ENCODE measurements around the gene OPCML. TPM values are rescaled to one million over a fixed set of nuclear protein-coding genes. Genes with fewer than 3 reads are reported as not detected.

Gene OPCML
- total RNA-seq, 1 donor from 2014 or later = 0.61 TPM

- TF ChIP-seq CTCF (IDR thresholded peaks at IDR 0.05; ENCODE audit: partially characterized antibody, unreplicated experiment) = no peak
- no peak for DNase-seq
- H3K9me3 Mint-ChIP-seq (ENCODE audit: unreplicated experiment) = no peaks in the 10 kb centered on the region
- peaks cover 4% of the 10 kb centered on the region for H3K27me3 Mint-ChIP-seq (ENCODE audit: unreplicated experiment)
- no peaks in the 10 kb centered on the region for H3K36me3 Mint-ChIP-seq (ENCODE audit: unreplicated experiment)
- no peak overlapping the region for H3K27ac Mint-ChIP-seq (ENCODE audit: unreplicated experiment)
- H3K4me1 Mint-ChIP-seq (ENCODE audit: low read depth, unreplicated experiment) = peaks cover 26% of the 10 kb centered on the region
- H3K4me3 Mint-ChIP-seq (ENCODE audit: unreplicated experiment) = no peak overlapping the region
Measured at GRCh38 chr11:133127741-133128140, 404.6 kb downstream of the OPCML start.

DNA sequence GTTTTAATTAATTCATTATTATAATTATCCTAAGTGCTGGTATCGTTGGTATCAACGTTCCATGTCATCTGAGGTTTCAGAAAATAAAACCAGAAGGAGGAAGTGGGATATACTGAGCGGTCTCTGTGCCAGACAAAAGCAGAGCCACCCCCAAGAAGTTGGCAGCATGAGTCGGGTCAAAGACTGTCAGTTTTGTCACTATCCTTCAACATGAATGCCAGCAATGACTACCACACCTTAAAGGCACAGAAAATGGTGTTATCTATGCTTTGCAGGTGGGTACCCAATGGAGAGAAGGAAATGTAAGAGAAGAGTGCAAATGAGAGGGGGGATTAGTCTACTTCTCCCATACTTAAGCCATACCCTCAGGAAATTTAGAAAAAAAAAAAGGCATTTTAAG, 408.5 kb downstream of the OPCML start:
- H3K4me1 Mint-ChIP-seq (ENCODE audit: low read depth, unreplicated experiment) = peaks cover 28% of the 10 kb centered on the region
- peaks cover 4% of the 10 kb centered on the region for H3K27me3 Mint-ChIP-seq (ENCODE audit: unreplicated experiment)
- peak overlapping the region; percentile 64 for H3K4me3 Mint-ChIP-seq (ENCODE audit: unreplicated experiment)
- H3K9me3 Mint-ChIP-seq (ENCODE audit: unreplicated experiment) = no peaks in the 10 kb centered on the region
- no peaks in the 10 kb centered on the region for H3K36me3 Mint-ChIP-seq (ENCODE audit: unreplicated experiment)
- DNase-seq = no peak
- H3K27ac Mint-ChIP-seq (ENCODE audit: unreplicated experiment) = peak overlapping the region; percentile 91
- no peak for TF ChIP-seq CTCF (IDR thresholded peaks at IDR 0.05; ENCODE audit: partially characterized antibody, unreplicated experiment)

DNA sequence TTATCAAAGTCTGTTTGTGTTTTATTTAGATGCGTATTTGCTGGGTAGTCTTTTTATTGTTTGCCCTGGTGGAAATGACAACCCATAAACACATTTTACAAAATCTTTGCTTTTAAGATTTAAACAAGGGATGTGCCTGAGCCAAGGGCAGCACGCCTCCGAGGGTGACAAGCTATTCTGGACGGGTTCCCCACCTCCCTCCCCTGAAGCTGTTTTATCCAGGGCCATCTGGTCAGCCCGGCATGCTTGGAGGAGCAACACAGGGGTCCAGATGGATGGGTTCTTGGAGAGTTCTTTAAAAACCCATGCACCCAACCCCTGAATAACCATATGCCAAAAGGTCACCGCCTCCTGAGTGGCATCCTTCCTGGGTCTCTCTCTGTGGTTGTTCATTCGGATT, 408.9 kb downstream of the OPCML start:
- H3K27me3 Mint-ChIP-seq (ENCODE audit: unreplicated experiment) = peaks cover 5% of the 10 kb centered on the region
- peak overlapping the region; percentile 64 for H3K4me3 Mint-ChIP-seq (ENCODE audit: unreplicated experiment)
- TF ChIP-seq CTCF (IDR thresholded peaks at IDR 0.05; ENCODE audit: partially characterized antibody, unreplicated experiment) = no peak
- no peaks in the 10 kb centered on the region for H3K9me3 Mint-ChIP-seq (ENCODE audit: unreplicated experiment)
- H3K36me3 Mint-ChIP-seq (ENCODE audit: unreplicated experiment) = no peaks in the 10 kb centered on the region
- H3K4me1 Mint-ChIP-seq (ENCODE audit: low read depth, unreplicated experiment) = peaks cover 28% of the 10 kb centered on the region
- peak overlapping the region; percentile 91 for H3K27ac Mint-ChIP-seq (ENCODE audit: unreplicated experiment)
- peak; percentile 47 for DNase-seq

- no peak overlapping the region for H3K4me3 Mint-ChIP-seq (ENCODE audit: unreplicated experiment)
- TF ChIP-seq CTCF (IDR thresholded peaks at IDR 0.05; ENCODE audit: partially characterized antibody, unreplicated experiment) = no peak
- DNase-seq = no peak
- no peak overlapping the region for H3K27ac Mint-ChIP-seq (ENCODE audit: unreplicated experiment)
- H3K9me3 Mint-ChIP-seq (ENCODE audit: unreplicated experiment) = no peaks in the 10 kb centered on the region
- no peaks in the 10 kb centered on the region for H3K36me3 Mint-ChIP-seq (ENCODE audit: unreplicated experiment)
- peaks cover 6% of the 10 kb centered on the region for H3K27me3 Mint-ChIP-seq (ENCODE audit: unreplicated experiment)
- peaks cover 28% of the 10 kb centered on the region for H3K4me1 Mint-ChIP-seq (ENCODE audit: low read depth, unreplicated experiment)
Measured at GRCh38 chr11:133122256-133122655, 410.0 kb downstream of the OPCML start.

GRCh38 chr11:133118563-133119268, 413.6 kb downstream of the OPCML start:
- no peak for DNase-seq
- H3K4me3 Mint-ChIP-seq (ENCODE audit: unreplicated experiment) = no peak overlapping the region
- H3K9me3 Mint-ChIP-seq (ENCODE audit: unreplicated experiment) = no peaks in the 10 kb centered on the region
- no peaks in the 10 kb centered on the region for H3K36me3 Mint-ChIP-seq (ENCODE audit: unreplicated experiment)
- no peak for TF ChIP-seq CTCF (IDR thresholded peaks at IDR 0.05; ENCODE audit: partially characterized antibody, unreplicated experiment)
- H3K27ac Mint-ChIP-seq (ENCODE audit: unreplicated experiment) = no peak overlapping the region
- H3K4me1 Mint-ChIP-seq (ENCODE audit: low read depth, unreplicated experiment) = peaks cover 19% of the 10 kb centered on the region
- peaks cover 6% of the 10 kb centered on the region for H3K27me3 Mint-ChIP-seq (ENCODE audit: unreplicated experiment)
